Keratinocyte (primary cell): ENCODE data around the gene EPB41L2.

Experiments used
- EZH2 ChIP-seq: IDR thresholded peaks from one replicate; pipeline ENCODE4 v1.6.1; 2012; ENCODE audit warnings: inconsistent platforms, mild to moderate bottlenecking, low read length, moderate library complexity
- TF ChIP-seq, protein P1 (sequence below), 3 experiments: IDR thresholded peaks in 1 of 3; conservative IDR thresholded peaks in 1 of 3; optimal IDR thresholded peaks in 1 of 3; 2 replicates in 2 of 3; 3 replicates in 1 of 3; pipeline versions ENCODE3 to v1.5.1; 2011; ENCODE audit warnings: low read length in 3 of 3, mild to moderate bottlenecking in 3 of 3, moderate library complexity in 2 of 3, control low read depth in 1 of 3, inconsistent platforms in 1 of 3; ENCODE audit not compliant: insufficient read depth in 2 of 3; ENCODE audit errors: extremely low read depth in 1 of 3

DNA sequence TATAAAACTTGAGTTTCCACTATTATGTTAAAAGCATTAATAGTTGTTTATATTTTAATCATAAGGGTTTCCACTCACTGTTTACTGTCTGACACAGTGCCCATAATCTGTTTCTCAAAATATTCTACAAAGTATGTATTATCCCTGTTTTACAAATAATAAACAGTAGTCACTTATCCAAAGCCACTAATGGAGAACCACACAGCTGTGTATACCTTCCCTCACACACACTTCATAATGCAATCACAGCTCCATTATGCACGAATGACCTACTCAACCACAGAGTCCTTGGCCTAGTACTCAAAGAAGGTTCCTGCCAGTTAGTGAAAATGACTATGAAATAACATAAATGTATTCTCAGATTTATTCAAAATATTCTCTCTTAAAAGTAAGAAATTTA is 103.1 kb downstream of the EPB41L2 start:
- no peak for TF ChIP-seq EZH2
- TF ChIP-seq, protein P1, sequence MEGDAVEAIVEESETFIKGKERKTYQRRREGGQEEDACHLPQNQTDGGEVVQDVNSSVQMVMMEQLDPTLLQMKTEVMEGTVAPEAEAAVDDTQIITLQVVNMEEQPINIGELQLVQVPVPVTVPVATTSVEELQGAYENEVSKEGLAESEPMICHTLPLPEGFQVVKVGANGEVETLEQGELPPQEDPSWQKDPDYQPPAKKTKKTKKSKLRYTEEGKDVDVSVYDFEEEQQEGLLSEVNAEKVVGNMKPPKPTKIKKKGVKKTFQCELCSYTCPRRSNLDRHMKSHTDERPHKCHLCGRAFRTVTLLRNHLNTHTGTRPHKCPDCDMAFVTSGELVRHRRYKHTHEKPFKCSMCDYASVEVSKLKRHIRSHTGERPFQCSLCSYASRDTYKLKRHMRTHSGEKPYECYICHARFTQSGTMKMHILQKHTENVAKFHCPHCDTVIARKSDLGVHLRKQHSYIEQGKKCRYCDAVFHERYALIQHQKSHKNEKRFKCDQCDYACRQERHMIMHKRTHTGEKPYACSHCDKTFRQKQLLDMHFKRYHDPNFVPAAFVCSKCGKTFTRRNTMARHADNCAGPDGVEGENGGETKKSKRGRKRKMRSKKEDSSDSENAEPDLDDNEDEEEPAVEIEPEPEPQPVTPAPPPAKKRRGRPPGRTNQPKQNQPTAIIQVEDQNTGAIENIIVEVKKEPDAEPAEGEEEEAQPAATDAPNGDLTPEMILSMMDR (optimal IDR thresholded peaks at IDR 0.05 in 1 of 3, IDR thresholded peaks at IDR 0.05 in 1 of 3, conservative IDR thresholded peaks at IDR 0.05 in 1 of 3; ENCODE audit: extremely low read depth in 1 of 3, insufficient read depth in 2 of 3, low read length in 3 of 3), result no peak
